HEK293 (cell line): ENCODE data around the gene SBF2.
"Not testable (repeated sequence)": the region's sequence is repeated elsewhere in the genome, so short reads cannot be mapped to it uniquely, and the experiment has no call there.

Source experiments
- CTCF ChIA-PET: fragments of 350-600 bp; formaldehyde crosslinking; extraction: SDS; loops from one replicate; lab custom pipeline; 2021; ENCODE audit warnings: antibody characterized with exemption; lab: Yijun Ruan, JAX
- POLR2A ChIA-PET: fragments of 300-600 bp; formaldehyde crosslinking; extraction: SDS; loops from one replicate; lab custom pipeline; 2020; ENCODE audit warnings: antibody characterized with exemption, inconsistent platforms; lab: Yijun Ruan, JAX
- H3K27ac ChIP-seq: fragments of 200-500 bp; sonication (Bioruptor generic); 2 replicates; pipeline ENCODE4 v1.5.1; 2014; ENCODE audit warnings: low read depth, low read length, control low read depth, inconsistent platforms; ENCODE audit errors: extremely low read depth
- H3K36me3 ChIP-seq, 2 experiments: fragments of 200-500 bp in 1 of 2; sonication (Bioruptor generic) in 1 of 2; 1 replicate in 1 of 2; 2 replicates in 1 of 2; pipeline ENCODE4 v1.5.1; 2014 to 2017; ENCODE audit warnings: inconsistent platforms in 2 of 2, low read length in 2 of 2; ENCODE audit not compliant: control insufficient read depth in 2 of 2, insufficient read depth in 1 of 2
- H3K4me1 ChIP-seq: fragments of 200-500 bp; sonication (Bioruptor generic); 2 replicates; pipeline ENCODE4 v1.5.1; 2014; ENCODE audit warnings: mild to moderate bottlenecking, low read length, inconsistent platforms; ENCODE audit not compliant: control insufficient read depth, insufficient read depth
- H3K4me3 ChIP-seq: 2 replicates; pipeline ENCODE4 v1.5.1; 2011; ENCODE audit warnings: low read depth, mild to moderate bottlenecking, control low read depth, low read length, moderate library complexity
- H3K9me3 ChIP-seq: fragments of 200-500 bp; sonication (Bioruptor generic); 2 replicates; pipeline ENCODE4 v1.5.1; 2014; ENCODE audit warnings: low read depth, low read length, inconsistent platforms; ENCODE audit not compliant: control insufficient read depth, insufficient read depth
- GLIS2 ChIP-seq: fragments of 450-650 bp; formaldehyde crosslinking; IDR thresholded peaks from 2 replicates; pipeline ENCODE4 v1.5.1; 2016; ENCODE audit warnings: missing biosample characterization, missing genetic modification characterization
- WT1 ChIP-seq: fragments of 450-650 bp; formaldehyde crosslinking; IDR thresholded peaks from 2 replicates; pipeline ENCODE4 v1.5.1; 2016; ENCODE audit warnings: missing biosample characterization, missing genetic modification characterization
- ZBTB1 ChIP-seq: fragments of 450-650 bp; formaldehyde crosslinking; IDR thresholded peaks from 2 replicates; pipeline ENCODE4 v1.5.1; 2016; ENCODE audit warnings: missing biosample characterization, missing genetic modification characterization
- ZBTB10 ChIP-seq: fragments of 450-650 bp; formaldehyde crosslinking; IDR thresholded peaks from 2 replicates; pipeline ENCODE4 v1.5.1; 2016; ENCODE audit warnings: missing biosample characterization, missing genetic modification characterization
- ZFP3 ChIP-seq: fragments of 450-650 bp; formaldehyde crosslinking; IDR thresholded peaks from 2 replicates; pipeline ENCODE4 v1.5.1; 2016; ENCODE audit warnings: low read depth, missing biosample characterization, missing genetic modification characterization
- ZNF112 ChIP-seq: fragments of 450-650 bp; formaldehyde crosslinking; IDR thresholded peaks from 2 replicates; pipeline ENCODE4 v1.5.0; 2017; ENCODE audit warnings: missing biosample characterization, missing genetic modification characterization
- ZNF146 ChIP-seq: fragments of 450-650 bp; formaldehyde crosslinking; IDR thresholded peaks from 2 replicates; pipeline ENCODE4 v1.5.1; 2016; ENCODE audit warnings: missing biosample characterization, missing genetic modification characterization
- ZNF302 ChIP-seq: fragments of 450-650 bp; formaldehyde crosslinking; IDR thresholded peaks from 2 replicates; pipeline ENCODE4 v1.5.1; 2016; ENCODE audit warnings: missing biosample characterization, missing genetic modification characterization, low read depth
- ZNF362 ChIP-seq: fragments of 450-650 bp; formaldehyde crosslinking; IDR thresholded peaks from 2 replicates; pipeline ENCODE4 v1.5.1; 2016; ENCODE audit warnings: missing biosample characterization, missing genetic modification characterization
- ZNF404 ChIP-seq: fragments of 450-650 bp; formaldehyde crosslinking; IDR thresholded peaks from 2 replicates; pipeline ENCODE4 v1.5.1; 2017; ENCODE audit warnings: missing biosample characterization, missing genetic modification characterization
- ZNF426 ChIP-seq: fragments of 450-650 bp; formaldehyde crosslinking; IDR thresholded peaks from 2 replicates; pipeline ENCODE4 v1.5.1; 2017; ENCODE audit warnings: missing biosample characterization, missing genetic modification characterization, mild to moderate bottlenecking, inconsistent platforms, moderate library complexity
- ZNF488 ChIP-seq: fragments of 450-650 bp; formaldehyde crosslinking; IDR thresholded peaks from 2 replicates; pipeline ENCODE4 v1.5.1; 2016; ENCODE audit warnings: missing biosample characterization, missing genetic modification characterization
- ZNF529 ChIP-seq: fragments of 450-650 bp; formaldehyde crosslinking; IDR thresholded peaks from 2 replicates; pipeline ENCODE4 v1.5.1; 2017; ENCODE audit warnings: missing genetic modification characterization, missing biosample characterization; ENCODE audit not compliant: insufficient replicate concordance
- ZNF623 ChIP-seq: fragments of 450-650 bp; formaldehyde crosslinking; IDR thresholded peaks from 2 replicates; pipeline ENCODE4 v1.5.1; 2016; ENCODE audit warnings: missing biosample characterization, missing genetic modification characterization
- ZNF791 ChIP-seq: fragments of 450-650 bp; formaldehyde crosslinking; IDR thresholded peaks from 2 replicates; pipeline ENCODE4 v1.5.1; 2016; ENCODE audit warnings: missing biosample characterization, missing genetic modification characterization
- ZNF792 ChIP-seq: fragments of 450-650 bp; formaldehyde crosslinking; IDR thresholded peaks from 2 replicates; pipeline ENCODE4 v1.5.1; 2016; ENCODE audit warnings: missing biosample characterization, missing genetic modification characterization
- ZSCAN4 ChIP-seq: fragments of 450-650 bp; formaldehyde crosslinking; IDR thresholded peaks from 2 replicates; pipeline ENCODE4 v1.5.1; 2017; ENCODE audit warnings: missing biosample characterization, missing genetic modification characterization

Gene SBF2

GRCh38 chr11:10265936-10266335 lies 28.1 kb downstream of the SBF2 start (continued):
- TF ChIP-seq WT1 (tag by site-specific recombination) (no peak), ZNF488 (tag by site-specific recombination) (no peak), GLIS2 (tag by site-specific recombination) (no peak), ZBTB10 (tag by site-specific recombination) (no peak)

GRCh38 chr11:10264716-10265115 lies 29.3 kb downstream of the SBF2 start:
- H3K4me3 ChIP-seq, H3K36me3 ChIP-seq, H3K4me1 ChIP-seq, H3K9me3 ChIP-seq, H3K27ac ChIP-seq, CTCF ChIA-PET: not testable (repeated sequence)
- peak; percentile 77 for TF ChIP-seq ZNF146 (tag by site-specific recombination)
- POLR2A ChIA-PET: interaction anchor here (1.2 to 1.8 kb wide), 2 partner anchors 28 to 41 kb away, joined by 3 to 11 read pairs; partner anchors contain the start of gene ADM

- no peak overlapping the region for H3K27ac ChIP-seq
- no peaks in the 10 kb centered on the region for H3K4me1 ChIP-seq
- ChIA-PET CTCF (no interaction called here), POLR2A (interaction anchor here (1.2 to 1.8 kb wide), 3 partner anchors 24 to 41 kb away, joined by 3 to 11 read pairs (median 4); partner anchors contain the start of gene ADM)
- TF ChIP-seq ZNF426 (tag by site-specific recombination) (no peak), ZBTB1 (tag by site-specific recombination) (no peak), ZNF112 (tag by site-specific recombination) (no peak), ZNF404 (tag by site-specific recombination) (no peak), ZNF529 (tag by site-specific recombination) (no peak), ZNF302 (no peak), ZNF791 (tag by site-specific recombination) (no peak), ZNF362 (tag by site-specific recombination) (no peak), ZFP3 (tag by site-specific recombination) (no peak), ZSCAN4 (tag by site-specific recombination) (no peak), GLIS2 (tag by site-specific recombination) (no peak), ZNF623 (tag by site-specific recombination) (no peak), ZNF792 (no peak)
- H3K36me3 ChIP-seq: no peaks in the 10 kb centered on the region
- H3K4me3 ChIP-seq: no peak overlapping the region
- H3K9me3 ChIP-seq: no peaks in the 10 kb centered on the region
Observed at GRCh38 chr11:10263929-10264328, 30.1 kb downstream of the SBF2 start.
